Epidermal melanocyte (primary cell): Measurements from ENCODE around the gene ATL1.
"Not testable (repeated sequence)": the region's sequence is repeated elsewhere in the genome, so short reads cannot be mapped to it uniquely, and the experiment has no call there.

Experiments
- DNase-seq: peaks from one replicate; pipeline ENCODE4 v3.0.0; 2011; ENCODE audit warnings: low spot score; ENCODE audit not compliant: insufficient read length

Gene ATL1

DNA sequence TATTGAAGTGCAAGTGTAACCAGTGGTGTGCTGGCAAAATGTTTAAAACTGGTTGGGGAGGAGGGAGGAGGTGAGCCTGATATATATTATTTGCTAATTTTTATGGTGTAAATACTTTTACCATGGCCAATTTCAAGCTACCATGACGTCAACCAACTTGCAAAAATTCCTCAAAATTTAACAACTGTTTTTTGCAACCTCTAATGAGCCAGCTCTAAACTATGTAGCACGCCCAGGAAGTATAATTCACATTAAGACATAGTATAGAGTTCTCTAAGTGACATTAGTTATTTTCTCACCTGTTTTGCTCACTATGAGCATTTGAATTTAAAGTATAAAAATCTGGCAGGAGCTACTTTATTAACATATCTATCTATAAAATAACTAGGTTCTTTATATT lies 41.4 kb downstream of the ATL1 start:
- no peak for DNase-seq

DNA sequence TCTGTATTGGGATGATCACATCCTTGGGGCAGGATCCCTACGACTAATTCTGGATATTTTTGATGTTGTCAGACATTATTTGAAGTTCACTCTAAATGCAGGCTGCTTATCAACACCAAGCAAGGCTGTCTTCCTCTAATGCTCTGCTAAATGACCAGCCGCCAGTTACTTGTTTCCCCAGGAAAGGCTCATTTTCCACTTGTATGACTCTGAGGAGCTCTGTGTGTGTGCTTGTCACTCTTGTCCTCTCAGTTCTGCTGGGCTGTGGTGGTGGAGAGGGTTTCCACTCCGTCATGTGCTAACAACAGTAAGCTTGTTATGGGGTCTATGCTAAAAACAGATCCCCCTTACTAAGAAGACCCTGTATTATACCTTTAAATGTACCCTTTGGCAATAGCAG lies 42.1 kb downstream of the ATL1 start:
- no peak for DNase-seq

DNA sequence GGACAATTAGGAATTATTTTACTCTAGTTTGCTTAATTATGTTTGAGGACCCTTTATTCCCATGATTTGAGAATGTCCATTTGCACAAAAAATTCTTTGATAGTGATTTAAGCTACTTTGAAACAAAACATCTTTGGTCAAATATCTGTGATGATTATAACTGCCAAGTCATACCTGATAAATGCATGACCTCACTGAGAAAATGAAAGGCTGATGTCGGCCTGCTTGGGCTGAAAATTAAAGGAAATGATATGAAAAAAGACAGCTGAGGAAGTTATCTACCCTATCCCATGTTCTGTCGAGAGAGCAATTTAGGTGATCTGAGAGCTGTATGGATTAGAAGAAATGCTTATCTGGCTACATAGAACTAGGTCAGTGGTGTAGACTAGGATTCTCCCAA lies 43.6 kb downstream of the ATL1 start:
- DNase-seq, result no peak

DNA sequence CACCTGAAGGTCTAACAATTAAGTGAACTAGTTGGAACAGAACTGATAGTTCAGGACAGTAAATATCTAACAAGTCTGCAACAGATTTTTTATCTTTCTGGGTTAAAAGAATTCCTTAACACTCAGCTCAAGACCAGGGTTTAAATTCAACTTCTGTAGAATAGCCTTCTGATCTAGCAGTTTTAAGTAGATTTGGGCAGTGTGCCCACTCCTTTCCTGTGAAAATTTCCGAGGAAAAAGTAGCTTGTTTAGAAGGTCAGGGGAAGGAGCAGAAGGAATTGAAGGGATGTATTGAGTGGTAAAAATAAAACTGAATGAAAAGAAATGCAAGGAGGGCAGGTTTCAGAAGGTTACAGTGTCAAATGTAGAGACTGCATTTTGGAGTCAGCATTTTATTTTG lies 45.8 kb downstream of the ATL1 start:
- no peak for DNase-seq

DNA sequence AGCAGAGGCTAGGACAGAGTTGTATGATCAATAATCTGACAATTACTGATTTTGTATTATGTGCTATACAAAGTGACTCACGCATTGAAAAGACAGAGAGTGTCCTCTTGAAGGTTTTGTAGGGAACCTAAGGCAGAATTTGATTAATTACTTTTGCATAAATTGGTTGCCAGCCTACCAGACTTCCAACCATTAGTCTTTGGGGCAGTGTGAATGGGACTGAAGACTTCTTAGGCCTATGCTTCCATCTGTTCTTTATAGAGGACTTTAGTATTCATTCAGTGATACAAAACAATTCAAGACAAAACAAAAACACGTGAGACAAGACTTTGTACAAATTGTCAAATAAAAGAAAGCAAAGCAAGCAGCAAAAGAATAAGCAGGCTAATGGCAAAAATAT lies 46.5 kb downstream of the ATL1 start:
- DNase-seq, result no peak

DNA sequence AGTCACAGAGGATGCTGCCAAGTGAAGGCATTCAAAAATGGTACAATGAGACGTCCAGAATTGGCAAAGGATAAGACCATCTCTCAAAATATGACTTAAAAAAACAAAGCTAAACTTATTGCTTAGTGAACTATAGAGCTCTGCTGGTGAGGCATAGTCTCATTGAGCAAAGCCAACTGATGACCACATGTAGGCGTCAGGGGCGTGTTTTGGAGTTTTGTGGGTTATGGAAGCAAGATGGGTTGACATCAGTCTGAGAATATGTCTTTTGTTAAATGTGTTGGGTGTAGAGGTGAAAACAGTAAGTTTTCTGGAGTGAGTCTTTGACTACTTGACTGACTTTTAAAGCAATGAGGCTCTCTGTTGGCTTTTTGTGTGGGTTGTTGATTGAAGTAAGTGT lies 47.2 kb downstream of the ATL1 start:
- DNase-seq, result no peak

DNA sequence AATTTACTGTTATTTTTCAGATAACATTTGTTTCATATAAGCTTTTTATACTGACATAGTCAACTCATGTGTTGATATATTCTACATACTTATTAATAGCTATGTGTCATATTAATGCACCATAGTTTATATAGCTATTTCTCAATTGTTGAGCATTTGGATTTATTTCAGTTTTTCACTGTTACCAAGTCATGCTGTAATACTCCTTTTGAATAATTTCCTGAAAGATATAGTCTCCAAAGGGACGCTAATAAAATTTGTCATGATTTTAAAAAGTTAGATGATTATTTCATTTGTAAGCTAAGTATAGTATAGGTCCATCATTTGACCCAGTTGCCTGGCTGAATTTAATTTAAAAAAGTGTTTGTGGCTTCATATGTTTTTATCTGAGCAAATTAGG lies 47.8 kb downstream of the ATL1 start:
- no peak for DNase-seq

DNA sequence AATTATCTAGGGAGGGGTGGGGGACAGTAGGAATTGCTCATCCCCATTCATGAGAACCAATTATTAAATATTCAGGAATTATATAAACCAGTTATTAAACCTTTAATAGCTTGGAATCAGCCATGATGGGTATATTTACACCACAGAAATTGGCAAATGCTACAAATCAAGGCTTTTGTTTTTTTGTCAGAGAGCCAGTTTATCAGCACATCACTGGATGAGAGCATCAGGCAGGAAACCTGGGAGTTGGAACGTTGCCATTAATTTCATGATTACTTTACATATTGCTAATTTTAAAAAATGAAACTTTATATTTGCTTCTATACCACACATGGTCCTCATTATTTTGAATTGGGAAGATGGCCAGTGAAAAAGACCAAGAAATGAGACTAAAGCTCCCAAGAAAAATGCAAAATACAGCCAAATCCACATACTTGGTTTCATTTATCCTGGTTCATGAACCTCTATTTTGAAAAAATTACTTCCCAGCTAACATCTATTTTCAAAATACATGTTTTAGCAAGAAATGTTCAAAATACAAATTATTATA lies 48.4 kb downstream of the ATL1 start:
- DNase-seq, result no peak

DNA sequence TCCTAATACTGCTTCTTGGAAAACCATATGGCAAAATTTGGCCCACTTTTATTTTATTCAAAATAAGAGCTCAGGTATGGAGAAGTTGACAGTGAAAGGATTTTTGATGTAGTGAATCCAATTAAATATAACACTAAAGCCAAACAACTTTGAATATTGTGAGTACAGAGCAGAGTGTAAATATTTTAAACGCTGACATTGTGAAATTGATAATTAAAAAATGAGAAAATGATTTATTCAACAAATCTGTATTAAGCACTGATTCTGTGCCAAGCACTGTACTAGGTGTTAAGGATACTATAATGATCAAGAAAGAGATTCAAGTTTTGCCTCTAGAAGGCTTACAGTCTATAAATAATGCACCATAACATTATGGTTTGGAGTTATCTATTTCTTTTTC lies 50.5 kb downstream of the ATL1 start:
- DNase-seq, result no peak

DNA sequence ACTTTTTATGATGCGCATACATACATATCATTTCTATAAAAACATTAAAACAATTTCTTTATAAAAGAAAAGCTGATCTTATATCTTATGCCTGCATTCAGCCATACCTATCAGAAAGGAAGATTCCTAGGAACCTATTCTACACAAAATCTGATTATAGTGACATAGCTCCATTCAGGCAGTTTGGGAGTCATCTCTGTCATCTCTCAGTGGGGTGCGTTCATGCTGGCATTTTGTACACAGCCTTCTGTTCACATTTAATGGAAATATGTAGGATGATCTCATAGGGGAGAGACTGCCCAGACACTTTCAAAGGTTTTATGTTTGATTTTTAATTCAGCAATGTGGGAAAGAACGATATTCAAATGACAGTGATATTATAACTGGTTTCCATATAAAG lies 52.9 kb downstream of the ATL1 start:
- DNase-seq, result no peak

DNA sequence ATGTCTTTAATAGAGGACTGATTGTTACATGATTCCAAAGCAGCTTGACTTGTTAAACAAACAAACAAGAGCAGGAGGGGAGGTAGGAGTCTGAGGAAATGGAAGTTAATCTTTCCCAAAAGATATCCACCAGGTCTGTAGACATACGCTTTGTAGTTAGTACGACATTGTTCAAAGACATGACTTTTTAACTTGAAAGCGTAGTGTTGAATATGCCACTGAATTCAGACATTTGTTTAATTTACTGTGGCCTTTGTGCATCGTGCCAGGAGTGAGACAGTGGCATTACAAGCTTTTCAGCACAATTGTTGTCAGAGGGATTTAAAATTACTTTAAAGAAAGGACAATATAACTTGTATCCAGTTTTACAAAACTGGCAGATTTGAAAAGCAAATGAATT lies 55.1 kb downstream of the ATL1 start:
- DNase-seq, result no peak

DNA sequence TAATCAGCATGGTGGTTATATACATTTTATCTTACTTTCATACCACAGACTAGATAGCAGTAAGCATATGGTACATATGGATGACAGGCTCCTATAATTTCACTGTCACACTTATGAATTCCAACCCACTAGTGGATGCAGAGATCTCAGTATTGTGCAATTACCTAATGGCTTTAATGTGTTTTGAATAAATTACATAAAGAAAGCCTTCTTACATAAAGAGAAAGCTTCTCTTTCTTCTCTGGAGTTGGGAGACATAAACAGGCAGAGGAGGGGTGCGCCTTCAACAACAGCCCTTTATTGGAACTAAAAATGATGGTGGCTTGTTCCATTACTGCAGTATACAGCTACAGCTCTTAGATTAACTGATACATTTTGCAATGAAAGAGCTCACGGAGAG lies 55.6 kb downstream of the ATL1 start:
- no peak for DNase-seq

DNA sequence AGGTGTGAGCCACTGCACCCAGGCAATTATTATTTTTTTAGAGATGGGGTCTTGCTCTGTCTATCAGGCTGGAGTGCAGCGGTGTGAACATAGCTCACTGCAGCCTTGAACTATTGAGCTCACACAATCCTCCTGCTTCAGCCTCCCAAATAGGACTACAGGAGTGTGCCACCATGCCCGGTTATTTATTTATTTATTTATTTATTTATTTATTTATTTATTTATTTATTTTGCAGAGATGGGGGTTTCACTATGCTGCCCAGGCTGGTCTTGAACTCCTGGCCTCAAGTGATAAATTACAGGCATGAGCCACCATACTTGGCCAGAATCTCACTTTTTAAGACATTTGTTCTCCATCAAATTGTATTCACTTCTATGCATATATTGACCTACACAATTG lies 56.3 kb downstream of the ATL1 start:
- DNase-seq, result no peak

DNA sequence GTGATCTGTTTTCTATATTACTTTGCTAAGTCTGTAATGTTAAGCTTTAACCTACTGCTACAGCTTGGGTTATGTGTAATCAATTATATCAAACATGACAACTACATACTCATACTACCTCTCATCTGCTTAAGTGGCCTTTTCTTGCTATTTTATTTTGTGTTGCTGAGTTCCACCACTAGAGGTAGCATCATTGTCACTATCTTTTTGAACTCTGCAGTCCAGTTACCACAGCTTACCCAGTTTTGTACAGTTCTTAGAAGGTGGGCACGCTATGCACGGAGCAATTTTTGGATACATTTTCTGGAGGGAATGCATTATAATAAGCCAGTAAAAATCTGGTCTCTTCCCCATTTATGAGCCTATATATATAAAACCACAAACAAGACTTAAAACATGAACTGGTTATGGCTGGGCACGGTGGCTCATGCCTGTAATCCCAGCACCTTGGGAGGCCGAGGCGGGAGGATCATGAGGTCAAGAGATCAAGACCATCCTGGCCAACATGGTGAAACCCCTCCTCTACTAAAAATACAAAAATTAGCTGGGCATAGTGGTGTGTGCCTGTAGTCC lies 59.7 kb downstream of the ATL1 start:
- peak; percentile 30 for DNase-seq

DNA sequence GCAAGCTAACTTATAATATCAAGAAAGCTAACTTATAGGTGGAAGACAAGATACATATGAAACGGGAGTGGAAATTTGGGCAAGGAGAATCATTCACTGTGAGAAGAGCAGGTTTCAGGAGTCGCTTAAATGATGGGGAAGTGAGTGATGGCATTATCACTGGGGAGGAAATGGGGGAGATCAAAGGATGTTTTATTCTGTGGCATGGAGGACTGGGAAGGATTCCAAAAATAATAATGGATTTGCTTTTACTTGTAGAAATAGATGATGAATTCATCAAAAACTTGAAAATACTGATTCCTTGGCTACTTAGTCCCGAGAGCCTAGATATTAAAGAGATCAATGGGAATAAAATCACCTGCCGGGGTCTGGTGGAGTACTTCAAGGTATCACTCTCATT lies 60.4 kb downstream of the ATL1 start:
- no peak for DNase-seq

DNA sequence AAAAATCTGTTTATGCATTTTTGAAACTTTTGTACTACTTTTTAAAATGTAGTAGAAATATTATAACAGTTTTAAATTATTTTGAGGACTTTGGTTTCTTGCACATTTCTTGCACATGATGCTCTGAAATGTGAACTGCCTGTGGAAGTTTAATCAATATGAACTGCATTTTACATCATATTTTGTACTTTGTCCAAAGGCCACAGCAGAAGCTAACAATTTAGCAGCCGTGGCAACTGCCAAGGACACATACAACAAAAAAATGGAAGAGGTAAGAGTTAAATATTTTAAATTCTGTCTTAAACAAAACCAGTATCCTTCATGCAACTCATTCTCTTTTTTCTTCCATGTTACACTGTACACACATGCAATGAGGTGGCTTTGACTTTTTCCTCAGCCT lies 63.0 kb downstream of the ATL1 start:
- no peak for DNase-seq

DNA sequence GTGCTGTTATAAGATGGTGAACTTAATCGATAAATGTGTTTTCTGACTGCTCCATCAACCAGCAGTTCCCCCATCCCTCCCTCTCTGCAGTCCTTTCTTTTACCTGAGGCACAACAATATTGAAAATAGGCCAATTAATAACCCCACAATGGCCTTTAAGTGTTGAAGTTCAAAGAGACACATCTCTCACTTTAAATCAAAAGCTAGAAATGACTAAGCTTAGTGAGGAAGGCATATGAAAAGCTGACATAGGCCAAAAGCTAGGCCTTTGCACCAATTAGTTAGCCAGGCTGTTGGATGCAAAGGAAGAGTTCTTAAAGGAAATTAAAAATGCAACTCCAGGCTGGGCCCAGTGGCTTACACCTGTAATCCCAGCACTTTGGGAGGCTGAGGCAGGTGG lies 64.5 kb downstream of the ATL1 start:
- DNase-seq, result no peak

DNA sequence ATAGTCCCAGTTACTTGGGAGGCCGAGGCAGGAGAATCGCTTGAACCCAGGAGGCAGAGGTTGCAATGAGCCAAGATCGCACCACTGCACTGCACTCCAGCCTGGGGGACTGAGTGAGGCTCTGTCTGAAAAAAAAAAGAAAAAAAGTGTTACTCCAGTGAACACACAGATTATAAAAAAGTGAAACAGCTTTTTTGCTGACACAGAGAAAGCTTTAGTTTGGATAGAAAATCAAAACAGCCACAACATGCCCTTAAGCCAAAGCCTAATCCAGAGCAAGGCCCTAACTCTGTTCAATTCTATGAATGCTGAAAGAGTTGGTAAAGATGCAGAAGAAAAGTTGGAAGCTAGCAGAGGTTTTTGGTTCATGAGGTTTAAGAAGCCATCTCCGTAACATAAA lies 65.0 kb downstream of the ATL1 start:
- DNase-seq, result not testable (repeated sequence)

DNA sequence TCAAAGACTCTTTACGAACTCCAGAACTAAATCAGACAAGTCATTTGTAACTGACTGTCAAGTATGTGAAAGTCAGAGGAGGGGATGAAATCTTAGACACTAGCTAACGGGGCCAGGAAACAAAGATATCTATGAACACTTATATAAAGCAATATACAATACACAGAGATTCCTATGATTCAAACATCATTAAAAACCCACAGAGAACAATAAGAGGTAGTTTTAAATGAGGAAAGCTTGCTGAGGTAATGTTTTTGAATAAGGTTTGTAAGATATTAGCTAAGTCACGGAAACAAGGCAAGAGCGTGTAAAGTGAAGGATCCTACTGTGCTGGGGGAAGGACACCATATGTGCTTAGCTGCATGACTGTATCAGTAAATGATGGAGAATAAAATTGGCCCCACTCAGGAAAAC lies 71.5 kb downstream of the ATL1 start:
- no peak for DNase-seq

DNA sequence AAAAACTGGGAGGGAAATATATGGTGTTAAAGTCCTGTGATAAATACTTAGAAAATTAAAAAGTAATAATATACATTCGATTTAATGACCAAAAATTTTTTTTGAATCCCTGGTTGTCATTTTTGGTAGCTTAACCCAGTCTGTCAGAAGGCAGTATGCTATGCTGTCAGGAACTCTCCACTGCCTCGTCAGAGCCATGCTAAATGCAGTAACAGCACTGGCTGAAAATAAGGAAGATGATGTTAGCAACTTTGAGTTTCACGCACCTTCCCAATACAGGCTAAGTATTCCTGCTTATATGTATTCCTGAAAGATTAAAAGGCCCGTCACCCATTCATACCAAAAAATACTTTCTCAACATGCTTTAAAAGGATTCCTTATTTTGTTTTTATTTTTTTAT lies 74.0 kb downstream of the ATL1 start:
- no peak for DNase-seq

DNA sequence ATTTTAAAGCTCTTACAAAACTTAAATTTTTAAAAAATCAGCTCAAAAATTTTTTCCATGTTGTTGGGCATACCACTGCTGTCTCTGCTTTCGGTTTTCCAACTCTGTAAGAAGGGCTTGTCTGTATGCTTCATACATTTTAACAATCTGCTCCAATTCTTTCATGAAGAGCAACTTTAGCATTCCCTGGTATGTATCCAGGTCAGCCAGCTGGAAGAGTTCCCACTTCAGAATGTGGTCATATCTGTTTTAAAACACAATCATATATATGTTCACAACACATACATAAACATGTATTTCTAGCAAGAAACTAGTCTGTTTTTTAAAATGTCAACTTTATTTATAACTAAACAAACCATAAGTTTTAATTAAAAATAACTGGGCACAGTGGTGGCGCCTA lies 75.2 kb downstream of the ATL1 start:
- DNase-seq, result no peak

DNA sequence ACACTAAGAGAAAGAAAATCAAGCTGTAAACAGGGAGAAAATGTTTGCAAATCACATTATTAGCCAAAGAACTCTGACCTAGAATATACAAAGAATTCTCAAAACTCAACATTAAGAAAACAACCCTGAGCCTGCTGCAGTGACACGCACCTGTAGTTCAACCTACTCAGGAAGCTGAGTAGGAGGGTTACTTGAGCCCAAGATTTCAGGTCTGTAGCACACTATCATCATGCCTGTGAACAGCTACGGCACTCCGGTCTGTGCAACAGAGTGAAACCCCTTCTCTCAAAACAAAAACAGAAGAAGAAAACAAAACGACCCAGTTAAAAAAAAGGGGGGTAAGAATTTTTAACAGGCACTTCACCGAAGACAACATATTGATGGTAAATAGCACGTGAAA lies 87.3 kb downstream of the ATL1 start:
- no peak for DNase-seq

DNA sequence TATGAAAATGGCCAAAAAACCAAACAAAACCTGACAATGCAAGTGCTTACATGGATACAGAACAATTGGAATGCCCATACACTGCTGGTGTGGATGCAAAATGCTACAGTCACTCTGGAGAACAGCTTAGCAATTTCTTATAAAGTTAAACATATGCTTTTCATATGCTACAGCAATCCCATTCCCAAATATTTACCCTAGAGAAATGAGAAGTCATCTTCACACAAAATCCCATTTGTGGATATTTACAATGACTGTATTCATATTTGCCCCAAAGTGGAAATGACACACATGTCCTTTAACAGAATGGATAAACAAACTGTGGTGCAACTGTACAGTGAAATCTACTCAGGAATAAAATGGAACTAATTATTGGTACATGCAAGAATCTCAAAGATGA lies 87.8 kb downstream of the ATL1 start:
- DNase-seq, result no peak

DNA sequence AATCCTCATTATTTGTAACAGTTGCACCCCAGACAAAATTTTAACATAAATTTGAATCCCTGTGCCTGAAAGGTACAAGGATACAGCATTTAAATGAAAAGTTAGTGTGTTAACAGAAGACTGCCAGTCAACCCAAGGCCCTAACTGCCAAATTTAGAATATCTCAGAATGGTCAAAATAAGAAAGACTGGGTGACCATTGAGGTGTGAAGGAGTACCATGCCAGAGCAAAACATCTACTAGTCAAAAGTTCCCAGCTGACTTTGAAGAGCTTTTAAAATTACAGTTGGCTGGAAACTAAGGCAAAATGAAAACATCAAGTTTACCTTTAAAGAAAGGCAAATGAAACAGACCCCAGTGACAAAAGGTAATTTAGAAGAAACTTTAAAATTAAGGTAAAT lies 89.7 kb downstream of the ATL1 start:
- no peak for DNase-seq
